Measurements from ENCODE around the gene AADACL4.

GRCh38 chr1:12654657-12655056 lies 10.8 kb downstream of the AADACL4 start:
- no peak for TF ChIP-seq CTCF (IDR thresholded peaks at IDR 0.05; ENCODE audit: insufficient read depth, low read depth, low read length)
- no peak for TF ChIP-seq EZH2 (IDR thresholded peaks at IDR 0.05; ENCODE audit: insufficient read depth, low read length)
